Caco-2 (cell line): ENCODE measurements around the gene REL. TPM values are rescaled to one million over a fixed set of nuclear protein-coding genes. Genes with fewer than 3 reads are reported as not detected.

Source experiments
- BruUV-seq: library from RNA; stranded (reverse); fragments of 400-500 nt; replicated peaks from 2 replicates; lab custom pipeline; 2021; lab: Mats Ljungman, UMichigan
- CTCF ChIA-PET: fragments of 300-600 bp; sonication (Branson Sonifier 250); formaldehyde crosslinking; loops from one replicate; lab custom pipeline; 2022; ENCODE audit warnings: antibody characterized with exemption; lab: Charles Lee
- POLR2A ChIA-PET: fragments of 300-600 bp; sonication (Branson Sonifier 250); formaldehyde crosslinking; loops from one replicate; lab custom pipeline; 2022; ENCODE audit warnings: antibody characterized with exemption; lab: Charles Lee
- DNase-seq, 2 experiments: peaks; one replicate each; pipeline versions ENCODE4 v3.0.0 to v3.0.0-alpha.2; 2020 to 2022
- H3K27me3 ChIP-seq: replicated peaks from 2 replicates; pipeline ENCODE4 v1.6.0; 2011; ENCODE audit warnings: low read length; ENCODE audit not compliant: control insufficient read depth, insufficient read depth
- H3K36me3 ChIP-seq: 2 replicates; pipeline ENCODE4 v1.5.1; 2011; ENCODE audit warnings: low read length; ENCODE audit not compliant: control insufficient read depth, insufficient read depth
- H3K4me1 ChIP-seq: fragments of 250-450 bp; sonication (Bioruptor Pico); 2 replicates; pipeline ENCODE4 v1.5.1; 2020; ENCODE audit warnings: mild to moderate bottlenecking
- H3K4me3 ChIP-seq: 2 replicates; pipeline ENCODE4 v1.5.1; 2011; ENCODE audit warnings: low read depth, mild to moderate bottlenecking, control low read depth, low read length
- H3K9me3 ChIP-seq: fragments of 250-450 bp; sonication (Bioruptor Pico); 2 replicates; pipeline ENCODE4 v1.5.1; 2020; ENCODE audit warnings: mild to moderate bottlenecking, moderate library complexity
- H3K27ac Mint-ChIP-seq: one replicate; pipeline ENCODE4 v1.8.0; 2022; ENCODE audit warnings: mixed read lengths; ENCODE audit not compliant: unreplicated experiment
- H3K27me3 Mint-ChIP-seq: one replicate; pipeline ENCODE4 v1.8.0; 2022; ENCODE audit warnings: mixed read lengths; ENCODE audit not compliant: insufficient read depth, unreplicated experiment
- H3K36me3 Mint-ChIP-seq: one replicate; pipeline ENCODE4 v1.8.0; 2022; ENCODE audit warnings: mild to moderate bottlenecking, mixed read lengths; ENCODE audit not compliant: insufficient read depth, unreplicated experiment
- H3K4me1 Mint-ChIP-seq: one replicate; pipeline ENCODE4 v1.8.0; 2022; ENCODE audit warnings: low read depth, mixed read lengths; ENCODE audit not compliant: unreplicated experiment
- H3K4me3 Mint-ChIP-seq: one replicate; pipeline ENCODE4 v1.8.0; 2022; ENCODE audit warnings: mild to moderate bottlenecking, moderate library complexity, mixed read lengths; ENCODE audit not compliant: unreplicated experiment
- H3K9me3 Mint-ChIP-seq: one replicate; pipeline ENCODE4 v1.8.0; 2022; ENCODE audit warnings: mixed read lengths; ENCODE audit not compliant: unreplicated experiment
- CTCF ChIP-seq, 2 experiments: fragments of 200-600 bp in 1 of 2; IDR thresholded peaks; 1 replicate in 1 of 2; 2 replicates in 1 of 2; pipeline versions ENCODE4 v1.5.1 to v1.8.0; 2011 to 2022; ENCODE audit warnings: antibody characterized with exemption in 1 of 2, control low read depth in 1 of 2, inconsistent platforms in 1 of 2, low read depth in 1 of 2, low read length in 1 of 2, mild to moderate bottlenecking in 1 of 2, moderate library complexity in 1 of 2; ENCODE audit not compliant: insufficient read depth in 1 of 2, severe bottlenecking in 1 of 2, unreplicated experiment in 1 of 2
- intact Hi-C: fragments of 100-400 bp; cut with micrococcal nuclease; formaldehyde crosslinking; loops from one replicate; pipeline ENCODE4 v1.10.0; 2022; ENCODE audit not compliant: unreplicated experiment
- total RNA-seq: library from RNA; stranded (reverse); gene quantifications from 2 replicates; pipeline ENCODE4 v1.2.3, GENCODE V29; 2022

REL gene
- total RNA-seq, 1 experiment from 2014 or later, result 12.2 TPM

GRCh38 chr2:60853531-60853930 lies 27.8 kb upstream of the REL start:
- POLR2A ChIA-PET, result no interaction called here
- TF ChIP-seq CTCF (IDR thresholded peaks at IDR 0.05; ENCODE audit: insufficient read depth in 1 of 2, low read depth in 1 of 2, low read length in 1 of 2, severe bottlenecking in 1 of 2, unreplicated experiment in 1 of 2), result no peak
- Mint-ChIP-seq H3K27ac (no peak overlapping the region), H3K4me3 (no peak overlapping the region), H3K4me1 (peaks cover 12% of the 10 kb centered on the region), H3K9me3 (no peaks in the 10 kb centered on the region), H3K27me3 (no peaks in the 10 kb centered on the region), H3K36me3 (no peaks in the 10 kb centered on the region)
- Histone ChIP-seq H3K9me3 (no peaks in the 10 kb centered on the region), H3K36me3 (no peaks in the 10 kb centered on the region), H3K4me3 (no peak overlapping the region), H3K4me1 (peaks cover 6% of the 10 kb centered on the region), H3K27me3 (no peaks in the 10 kb centered on the region)
- BruUV-seq, result no TSS peak
- DNase-seq, result no peak
- intact Hi-C loops, result no loop called here
- CTCF ChIA-PET, result no interaction called here

GRCh38 chr2:60855989-60856669 lies 25.2 kb upstream of the REL start:
- Histone ChIP-seq H3K36me3 (no peaks in the 10 kb centered on the region), H3K27me3 (no peaks in the 10 kb centered on the region), H3K4me3 (no peak overlapping the region), H3K4me1 (peaks cover 14% of the 10 kb centered on the region), H3K9me3 (no peaks in the 10 kb centered on the region)
- no peak for TF ChIP-seq CTCF (IDR thresholded peaks at IDR 0.05; ENCODE audit: insufficient read depth in 1 of 2, low read depth in 1 of 2, low read length in 1 of 2, severe bottlenecking in 1 of 2, unreplicated experiment in 1 of 2)
- H3K9me3 Mint-ChIP-seq, result no peaks in the 10 kb centered on the region
- peaks cover 12% of the 10 kb centered on the region for H3K4me1 Mint-ChIP-seq
- no peak overlapping the region for H3K27ac Mint-ChIP-seq
- no peaks in the 10 kb centered on the region for H3K27me3 Mint-ChIP-seq
- H3K36me3 Mint-ChIP-seq, result no peaks in the 10 kb centered on the region
- H3K4me3 Mint-ChIP-seq, result no peak overlapping the region
- POLR2A ChIA-PET, result no interaction called here
- BruUV-seq, result no TSS peak
- no peak for DNase-seq
- CTCF ChIA-PET, result no interaction called here
- intact Hi-C loops, result no loop called here

GRCh38 chr2:60857056-60857455 lies 24.3 kb upstream of the REL start:
- H3K27me3 Mint-ChIP-seq, result no peaks in the 10 kb centered on the region
- peaks cover 14% of the 10 kb centered on the region for H3K4me1 ChIP-seq
- H3K9me3 Mint-ChIP-seq, result no peaks in the 10 kb centered on the region
- H3K36me3 Mint-ChIP-seq, result no peaks in the 10 kb centered on the region
- H3K4me3 ChIP-seq, result no peak overlapping the region
- no peak for DNase-seq
- ChIA-PET POLR2A (no interaction called here), CTCF (no interaction called here)
- H3K27ac Mint-ChIP-seq, result no peak overlapping the region
- H3K36me3 ChIP-seq, result no peaks in the 10 kb centered on the region
- intact Hi-C loops, result no loop called here
- no TSS peak for BruUV-seq
- no peak for TF ChIP-seq CTCF (IDR thresholded peaks at IDR 0.05; ENCODE audit: insufficient read depth in 1 of 2, low read depth in 1 of 2, low read length in 1 of 2, severe bottlenecking in 1 of 2, unreplicated experiment in 1 of 2)
- H3K4me1 Mint-ChIP-seq, result peaks cover 12% of the 10 kb centered on the region
- H3K9me3 ChIP-seq, result no peaks in the 10 kb centered on the region
- H3K4me3 Mint-ChIP-seq, result no peak overlapping the region
- no peaks in the 10 kb centered on the region for H3K27me3 ChIP-seq
